ENCODE measurements around the gene OSBPL5.
"Not testable (repeated sequence)": the region's sequence is repeated elsewhere in the genome, so short reads cannot be mapped to it uniquely, and the experiment has no call there.

Gene OSBPL5

GRCh38 chr11:3085052-3085451 lies 80.1 kb downstream of the OSBPL5 start:
- no peak for DNase-seq (ENCODE audit: low read depth in 2 of 2)

- DNase-seq (ENCODE audit: low read depth in 2 of 2) = no peak
Observed at GRCh38 chr11:3083321-3083720, 81.8 kb downstream of the OSBPL5 start.

- DNase-seq (ENCODE audit: low read depth in 2 of 2) = no peak
Observed at GRCh38 chr11:3081386-3081751, 83.7 kb downstream of the OSBPL5 start.

GRCh38 chr11:3080733-3081385 lies 84.3 kb downstream of the OSBPL5 start:
- DNase-seq (ENCODE audit: low read depth in 2 of 2) = no peak

- no peak for DNase-seq (ENCODE audit: low read depth in 2 of 2)
Observed at GRCh38 chr11:3080104-3080503, 85.0 kb downstream of the OSBPL5 start.

- DNase-seq (ENCODE audit: low read depth in 2 of 2) = no peak
Observed at GRCh38 chr11:3077846-3078440, 87.2 kb downstream of the OSBPL5 start.

GRCh38 chr11:3077189-3077836 lies 87.8 kb downstream of the OSBPL5 start:
- no peak for DNase-seq (ENCODE audit: low read depth in 2 of 2)

GRCh38 chr11:3074912-3075589 lies 90.1 kb downstream of the OSBPL5 start:
- no peak for DNase-seq (ENCODE audit: low read depth in 2 of 2)

- DNase-seq (ENCODE audit: low read depth in 2 of 2) = no peak
Observed at GRCh38 chr11:3073029-3073435, 92.1 kb downstream of the OSBPL5 start.

- no peak for DNase-seq (ENCODE audit: low read depth in 2 of 2)
Observed at GRCh38 chr11:3069425-3069824, 95.7 kb downstream of the OSBPL5 start.

- DNase-seq (ENCODE audit: low read depth in 2 of 2) = not testable (repeated sequence)
Observed at GRCh38 chr11:3066308-3066707, 98.8 kb downstream of the OSBPL5 start.

GRCh38 chr11:3064709-3065108 lies 100.4 kb downstream of the OSBPL5 start:
- not testable (repeated sequence) for DNase-seq (ENCODE audit: low read depth in 2 of 2)

- DNase-seq (ENCODE audit: low read depth in 2 of 2) = not testable (repeated sequence)
Observed at GRCh38 chr11:3063876-3064275, 101.2 kb downstream of the OSBPL5 start.

GRCh38 chr11:3063432-3063831 lies 101.7 kb downstream of the OSBPL5 start:
- DNase-seq (ENCODE audit: low read depth in 2 of 2) = not testable (repeated sequence)

GRCh38 chr11:3060436-3061025 lies 104.6 kb downstream of the OSBPL5 start:
- DNase-seq (ENCODE audit: low read depth in 2 of 2) = no peak

- no peak for DNase-seq (ENCODE audit: low read depth in 2 of 2)
Observed at GRCh38 chr11:3058753-3059664, 106.1 kb downstream of the OSBPL5 start.

- peak; percentile 86 to 87 for DNase-seq (ENCODE audit: low read depth in 2 of 2)
Observed at GRCh38 chr11:3057069-3057963, 107.8 kb downstream of the OSBPL5 start, which contains the start of gene CARS1. TSS of gene CARS1 (minus strand) at chr11:3057423. CDS start at chr11:3057367, 56 bp downstream.

GRCh38 chr11:3056296-3057068 lies 108.6 kb downstream of the OSBPL5 start:
- DNase-seq (ENCODE audit: low read depth in 2 of 2) = no peak

GRCh38 chr11:3055891-3056290 lies 109.2 kb downstream of the OSBPL5 start:
- no peak for DNase-seq (ENCODE audit: low read depth in 2 of 2)

All from stimulated activated CD8-positive, alpha-beta memory T cell treated with anti-CD3 and anti-CD28 coated beads, Interleukin-7, amount 100 ng/mL, for 1 hour (primary cell).